Measurements from ENCODE around the gene RNF220. TPM values are rescaled to one million over a fixed set of nuclear protein-coding genes. Genes with fewer than 3 reads are reported as not detected.

Gene RNF220
- total RNA-seq, 1 experiment from 2014 or later, result 128 TPM

- no peak for TF ChIP-seq EMX1 (CRISPR knock-in tag; IDR thresholded peaks at IDR 0.05)
- TF ChIP-seq KAT7 (CRISPR knock-in tag; IDR thresholded peaks at IDR 0.05; ENCODE audit: borderline replicate concordance), result no peak
- no peak for TF ChIP-seq ZNF671 (CRISPR knock-in tag; IDR thresholded peaks at IDR 0.05)
- no peak for TF ChIP-seq AR (CRISPR knock-in tag; IDR thresholded peaks at IDR 0.05)
These were observed 271.6 kb downstream of the RNF220 start (continued) for GRCh38 chr1:44676484-44677200.

GRCh38 chr1:44677201-44677766, 272.2 kb downstream of the RNF220 start:
- ChIA-PET POLR2A (no interaction called here), CTCF (interaction anchor here (0.8 to 5.0 kb wide), 3 partner anchors 26 to 464 kb away, joined by 3 to 42 read pairs (median 6); partner anchors contain the start of gene DMAP1)
- Mint-ChIP-seq H3K27ac (no peak overlapping the region), H3K4me3 (no peak overlapping the region), H3K9me3 (no peaks in the 10 kb centered on the region), H3K36me3 (0 out of 2 replicates have a peak, but pooled peaks cover 5% of the 10 kb centered on the region), H3K4me1 (peaks cover 27% of the 10 kb centered on the region), H3K27me3 (ENCODE audit: low read depth) (no peaks in the 10 kb centered on the region)
- DNase-seq (ENCODE audit: low spot score), result no peak
- TF ChIP-seq CTCF (IDR thresholded peaks at IDR 0.05), result peak; percentile 53
- no peak for TF ChIP-seq IRF2 (CRISPR knock-in tag; IDR thresholded peaks at IDR 0.05; ENCODE audit: borderline replicate concordance, low read depth)
- ATAC-seq, result no peak

GRCh38 chr1:44678120-44678519, 273.1 kb downstream of the RNF220 start:
- no peak overlapping the region for H3K4me3 Mint-ChIP-seq
- peaks cover 25% of the 10 kb centered on the region for H3K4me1 Mint-ChIP-seq
- no peaks in the 10 kb centered on the region for H3K27me3 Mint-ChIP-seq (ENCODE audit: low read depth)
- POLR2A ChIA-PET, result no interaction called here
- H3K36me3 Mint-ChIP-seq, result 0 out of 2 replicates have a peak, but pooled peaks cover 5% of the 10 kb centered on the region
- DNase-seq (ENCODE audit: low spot score) (no peak), ATAC-seq (no peak)
- H3K9me3 Mint-ChIP-seq, result no peaks in the 10 kb centered on the region
- CTCF ChIA-PET, result interaction anchor here (5.0 kb wide), 1 partner anchor 26 kb away, joined by 42 read pairs; no protein-coding TSS in a partner anchor
- no peak overlapping the region for H3K27ac Mint-ChIP-seq
- TF ChIP-seq, protein P1, sequence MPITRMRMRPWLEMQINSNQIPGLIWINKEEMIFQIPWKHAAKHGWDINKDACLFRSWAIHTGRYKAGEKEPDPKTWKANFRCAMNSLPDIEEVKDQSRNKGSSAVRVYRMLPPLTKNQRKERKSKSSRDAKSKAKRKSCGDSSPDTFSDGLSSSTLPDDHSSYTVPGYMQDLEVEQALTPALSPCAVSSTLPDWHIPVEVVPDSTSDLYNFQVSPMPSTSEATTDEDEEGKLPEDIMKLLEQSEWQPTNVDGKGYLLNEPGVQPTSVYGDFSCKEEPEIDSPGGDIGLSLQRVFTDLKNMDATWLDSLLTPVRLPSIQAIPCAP (CRISPR knock-in tag; IDR thresholded peaks at IDR 0.05), result no peak
- TF ChIP-seq STAT6 (CRISPR knock-in tag; conservative IDR thresholded peaks at IDR 0.05; ENCODE audit: low read depth), result no peak
- TF ChIP-seq ZNF219 (CRISPR knock-in tag; IDR thresholded peaks at IDR 0.05; ENCODE audit: borderline replicate concordance), result no peak
- TF ChIP-seq NR1H2 (CRISPR knock-in tag; IDR thresholded peaks at IDR 0.05), result no peak
- no peak for TF ChIP-seq ZNF425 (CRISPR knock-in tag; conservative IDR thresholded peaks at IDR 0.05)
- no peak for TF ChIP-seq TCF7 (CRISPR knock-in tag; IDR thresholded peaks at IDR 0.05; ENCODE audit: low read depth)
- TF ChIP-seq MLX (CRISPR knock-in tag; IDR thresholded peaks at IDR 0.05), result no peak
- TF ChIP-seq ZNF121 (CRISPR knock-in tag; IDR thresholded peaks at IDR 0.05), result no peak
- no peak for TF ChIP-seq NFYB (CRISPR knock-in tag; conservative IDR thresholded peaks at IDR 0.05; ENCODE audit: low read depth)
- TF ChIP-seq NR3C1 (CRISPR knock-in tag; conservative IDR thresholded peaks at IDR 0.05; ENCODE audit: low read depth), result no peak
- TF ChIP-seq CREB1 (CRISPR knock-in tag; IDR thresholded peaks at IDR 0.05), result no peak
- no peak for TF ChIP-seq ZMAT4 (CRISPR knock-in tag; IDR thresholded peaks at IDR 0.05)
- no peak for TF ChIP-seq ZBTB43 (CRISPR knock-in tag; IDR thresholded peaks at IDR 0.05)

Data from WTC11 (cell line).